Fibroblast of lung (primary cell): ENCODE measurements around the gene ESRRA. TPM values are rescaled to one million over a fixed set of nuclear protein-coding genes. Genes with fewer than 3 reads are reported as not detected.

Experiments used
- DNase-seq, 2 donors: peaks; one replicate each; pipeline versions ENCODE4 v3.0.0 to v3.0.0-alpha.2; 2010; ENCODE audit warnings: low read depth in 2 of 2
- H2AFZ ChIP-seq: 2 replicates; pipeline ENCODE4 v1.5.1; 2012; ENCODE audit warnings: low read length, control low read depth, inconsistent platforms
- H3K27ac ChIP-seq: 2 replicates; pipeline ENCODE4 v1.5.1; 2011; ENCODE audit warnings: low read length, control low read depth; ENCODE audit not compliant: insufficient read depth
- H3K27me3 ChIP-seq: 2 replicates; pipeline ENCODE4 v1.5.1; 2011; ENCODE audit warnings: mild to moderate bottlenecking, low read length; ENCODE audit not compliant: control insufficient read depth, insufficient read depth
- H3K36me3 ChIP-seq: 2 replicates; pipeline ENCODE4 v1.5.1; 2011; ENCODE audit warnings: low read length; ENCODE audit not compliant: control insufficient read depth, insufficient read depth
- H3K4me1 ChIP-seq: 2 replicates; pipeline ENCODE4 v1.5.1; 2011; ENCODE audit warnings: low read length; ENCODE audit not compliant: control insufficient read depth, insufficient read depth; ENCODE audit errors: extremely low read depth
- H3K4me2 ChIP-seq: 2 replicates; pipeline ENCODE4 v1.5.1; 2011; ENCODE audit warnings: low read length, control low read depth; ENCODE audit not compliant: insufficient read depth; ENCODE audit errors: extremely low read depth
- H3K4me3 ChIP-seq, 4 experiments: fragments of 200-600 bp in 1 of 4; sonication (generic) in 1 of 4; replicated peaks in 1 of 4; 2 replicates each; pipeline ENCODE4 v1.5.1; 2011 to 2016; ENCODE audit warnings: low read length in 4 of 4, low read depth in 3 of 4, mild to moderate bottlenecking in 3 of 4, control low read depth in 2 of 4, inconsistent platforms in 1 of 4, mixed read lengths in 1 of 4; ENCODE audit not compliant: insufficient read depth in 1 of 4; ENCODE audit errors: control extremely low read depth in 1 of 4
- H3K79me2 ChIP-seq: 2 replicates; pipeline ENCODE4 v1.5.1; 2012; ENCODE audit warnings: mild to moderate bottlenecking, low read length, inconsistent platforms; ENCODE audit not compliant: control insufficient read depth, insufficient read depth
- H3K9ac ChIP-seq: 2 replicates; pipeline ENCODE4 v1.5.1; 2011; ENCODE audit warnings: mild to moderate bottlenecking, low read length, control low read depth; ENCODE audit not compliant: insufficient read depth
- H3K9me3 ChIP-seq: 2 replicates; pipeline ENCODE4 v1.5.1; 2012; ENCODE audit warnings: low read depth, low read length; ENCODE audit not compliant: control insufficient read depth, insufficient read depth
- H4K20me1 ChIP-seq: 2 replicates; pipeline ENCODE4 v1.5.1; 2011; ENCODE audit warnings: low read length; ENCODE audit not compliant: control insufficient read depth, insufficient read depth; ENCODE audit errors: extremely low read depth
- CTCF ChIP-seq, 2 donors: IDR thresholded peaks in 1 of 2; conservative IDR thresholded peaks in 1 of 2; 1 replicate in 1 of 2; 2 replicates in 1 of 2; pipeline ENCODE4 v1.5.1; 2011 to 2012; ENCODE audit warnings: low read length in 2 of 2, control low read depth in 1 of 2, inconsistent platforms in 1 of 2, low read depth in 1 of 2, mild to moderate bottlenecking in 1 of 2
- EZH2 ChIP-seq: IDR thresholded peaks from 2 replicates; pipeline ENCODE4 v1.5.1; 2012; ENCODE audit warnings: low read length, control low read depth, mild to moderate bottlenecking; ENCODE audit errors: missing control alignments
- polyA plus RNA-seq, 2 donors: library from polyadenylated mRNA; depleted of rRNA in 1 of 2; stranded (reverse) in 1 of 2; unstranded in 1 of 2; fragments of >200 nt; gene quantifications; 2 replicates each; pipeline ENCODE4 v1.2.1, GENCODE V29; 2011 to 2012; ENCODE audit warnings: missing spikeins in 1 of 2
- total RNA-seq: library from RNA; depleted of rRNA; stranded (reverse); fragments of >200 nt; gene quantifications from 2 replicates; pipeline ENCODE4 v1.2.1, GENCODE V29; 2014

ESRRA gene
- total and polyA plus RNA-seq, 2 donors (not counting 1 experiment from before 2014, with no cell fraction given) = 6.7 to 32.5 TPM

DNA sequence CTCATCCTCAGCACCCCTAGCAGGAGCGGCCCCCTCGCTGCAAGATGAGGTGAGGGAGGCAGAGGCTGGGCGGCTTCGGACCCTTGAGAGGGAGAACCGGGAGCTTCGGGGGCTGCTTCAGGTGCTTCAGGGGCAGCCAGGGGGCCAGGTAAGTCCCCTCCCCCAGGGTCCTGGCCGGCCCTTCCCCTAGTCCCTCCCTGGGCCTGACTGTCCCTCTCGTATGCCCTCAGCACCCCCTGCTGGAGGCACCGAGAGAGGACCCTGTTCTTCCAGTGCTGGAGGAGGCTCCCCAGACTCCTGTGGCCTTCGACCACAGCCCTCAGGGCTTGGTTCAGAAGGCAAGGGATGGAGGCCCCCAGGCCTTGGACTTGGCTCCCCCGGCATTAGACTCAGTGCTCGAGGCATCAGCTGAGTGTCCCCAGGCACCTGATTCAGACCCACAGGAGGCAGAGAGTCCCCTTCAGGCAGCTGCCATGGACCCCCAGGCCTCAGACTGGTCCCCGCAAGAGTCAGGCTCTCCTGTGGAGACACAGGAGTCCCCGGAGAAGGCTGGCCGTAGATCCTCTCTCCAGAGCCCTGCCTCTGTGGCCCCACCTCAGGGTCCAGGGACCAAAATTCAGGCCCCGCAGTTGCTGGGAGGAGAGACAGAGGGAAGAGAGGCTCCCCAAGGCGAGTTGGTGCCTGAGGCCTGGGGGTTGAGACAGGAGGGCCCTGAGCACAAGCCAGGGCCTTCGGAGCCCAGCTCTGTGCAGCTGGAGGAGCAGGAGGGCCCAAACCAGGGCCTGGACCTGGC is 38.6 kb downstream of the ESRRA start:
- Histone ChIP-seq H3K4me2 (no peak overlapping the region), H4K20me1 (no peaks in the 10 kb centered on the region), H3K9ac (no peak overlapping the region), H3K79me2 (no peaks in the 10 kb centered on the region), H3K9me3 (no peaks in the 10 kb centered on the region), H3K36me3 (no peaks in the 10 kb centered on the region), H3K4me3 (no peak overlapping the region), H3K27me3 (no peaks in the 10 kb centered on the region), H3K4me1 (peaks cover 5% of the 10 kb centered on the region), H2AFZ (no peak overlapping the region), H3K27ac (no peak overlapping the region)
- TF ChIP-seq EZH2 (no peak), CTCF (conservative IDR thresholded peaks at IDR 0.05 in 1 of 2, IDR thresholded peaks at IDR 0.05 in 1 of 2; ENCODE audit: low read depth in 1 of 2, low read length in 2 of 2) (no peak)
- no peak for DNase-seq

GRCh38 chr11:64344787-64345186 is 39.5 kb downstream of the ESRRA start:
- no peak overlapping the region for H3K4me3 ChIP-seq
- no peak overlapping the region for H3K27ac ChIP-seq
- no peaks in the 10 kb centered on the region for H3K9me3 ChIP-seq
- no peak for DNase-seq
- TF ChIP-seq EZH2 = no peak
- no peak for TF ChIP-seq CTCF (conservative IDR thresholded peaks at IDR 0.05 in 1 of 2, IDR thresholded peaks at IDR 0.05 in 1 of 2; ENCODE audit: low read depth in 1 of 2, low read length in 2 of 2)
- no peaks in the 10 kb centered on the region for H3K79me2 ChIP-seq
- H3K4me1 ChIP-seq = peaks cover 5% of the 10 kb centered on the region
- H4K20me1 ChIP-seq = no peaks in the 10 kb centered on the region
- no peaks in the 10 kb centered on the region for H3K27me3 ChIP-seq
- H3K9ac ChIP-seq = no peak overlapping the region
- no peak overlapping the region for H3K4me2 ChIP-seq
- H2AFZ ChIP-seq = no peak overlapping the region
- no peaks in the 10 kb centered on the region for H3K36me3 ChIP-seq

DNA sequence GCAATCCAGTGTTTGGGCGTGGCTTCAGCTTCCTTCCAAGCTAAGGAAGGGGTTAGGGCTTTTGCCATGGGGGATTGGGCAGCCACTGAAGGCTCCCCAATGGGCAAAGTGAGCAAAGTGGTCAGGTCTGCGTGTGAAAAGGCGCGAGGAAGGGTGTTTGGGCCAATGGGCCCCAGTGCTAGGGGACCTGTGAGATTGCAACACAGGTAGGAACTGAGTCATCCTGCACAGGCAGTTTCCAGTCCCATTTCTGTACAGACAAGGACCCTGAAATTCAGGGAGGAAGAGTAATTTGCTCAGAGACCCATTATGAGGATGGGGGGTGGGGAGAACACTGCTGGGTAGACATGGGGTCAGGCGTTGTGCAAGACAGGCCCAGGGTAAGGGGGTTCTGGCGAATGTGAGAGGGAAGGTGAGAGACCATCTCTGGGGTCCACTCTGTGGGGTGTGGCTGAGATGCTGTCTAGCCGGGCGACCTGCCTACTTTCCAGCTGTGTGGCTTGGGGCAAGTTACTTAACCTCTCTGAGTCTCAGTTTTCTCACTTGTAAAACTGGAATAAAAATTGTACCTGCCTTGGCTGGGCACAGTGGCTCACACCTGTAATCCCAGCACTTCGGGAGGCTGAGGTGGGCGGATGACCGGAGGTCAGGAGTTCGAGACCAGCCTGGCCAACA is 42.0 kb downstream of the ESRRA start:
- Histone ChIP-seq H3K9ac (no peak overlapping the region), H3K4me1 (no peaks in the 10 kb centered on the region), H2AFZ (no peak overlapping the region), H3K4me3 (no peak overlapping the region), H3K27ac (no peak overlapping the region), H3K79me2 (no peaks in the 10 kb centered on the region), H4K20me1 (no peaks in the 10 kb centered on the region), H3K27me3 (no peaks in the 10 kb centered on the region), H3K9me3 (no peaks in the 10 kb centered on the region), H3K36me3 (no peaks in the 10 kb centered on the region), H3K4me2 (no peak overlapping the region)
- no peak for DNase-seq
- no peak for TF ChIP-seq EZH2
